Dedifferentiated amniotic fluid mesenchymal stem cell (primary cell): ENCODE data around the gene CDK18.
"Not testable (repeated sequence)": the region's sequence is repeated elsewhere in the genome, so short reads cannot be mapped to it uniquely, and the experiment has no call there.

ENCODE experiments used
- DNase-seq: peaks from one replicate; pipeline ENCODE4 v3.0.0-alpha.2; 2016; ENCODE audit errors: extremely low spot score

The CDK18 gene

DNA sequence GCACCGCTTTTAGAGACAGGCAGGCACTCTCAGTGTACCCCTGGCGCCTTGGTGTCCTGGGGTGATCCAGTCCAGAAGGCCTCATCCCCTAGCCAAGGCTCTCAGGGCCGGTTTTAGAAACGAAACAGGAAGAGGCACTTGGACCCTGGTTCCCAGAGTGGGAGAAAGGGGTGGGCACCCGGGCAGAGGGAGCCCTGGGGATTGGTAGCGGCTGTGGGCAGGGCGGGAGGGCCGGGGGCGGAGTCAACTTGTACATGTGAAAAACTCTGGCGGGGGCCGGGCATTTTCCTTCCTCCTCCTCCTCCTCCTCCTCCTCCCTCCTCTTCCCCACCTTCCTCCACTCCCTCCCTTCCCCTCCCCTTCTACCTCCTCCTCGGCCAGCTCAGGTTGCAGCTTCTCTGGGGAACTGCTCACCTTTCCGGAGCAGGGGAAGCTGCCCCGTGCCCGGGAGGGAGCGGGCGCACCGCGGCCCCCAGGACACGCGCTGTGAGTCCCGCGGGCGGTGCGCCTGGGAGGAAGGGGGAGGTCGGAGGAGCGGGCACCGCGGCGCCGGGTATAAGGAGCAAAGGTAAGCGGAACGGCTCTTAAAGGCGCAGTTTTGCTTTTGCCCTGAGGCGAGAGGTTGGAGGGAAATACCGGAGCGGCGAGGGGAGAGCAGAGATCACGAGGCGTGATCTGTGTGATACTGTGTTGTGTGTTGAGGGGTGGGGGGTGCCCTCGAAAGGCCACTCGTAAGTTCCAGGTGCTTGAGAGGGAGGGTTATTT, at the start of gene CDK18:
TSS of gene CDK18 (plus strand) at position 359 of the 765 bp plus-strand sequence. CDS start 18,499 bp downstream, outside the sequence.
- DNase-seq, result no peak

DNA sequence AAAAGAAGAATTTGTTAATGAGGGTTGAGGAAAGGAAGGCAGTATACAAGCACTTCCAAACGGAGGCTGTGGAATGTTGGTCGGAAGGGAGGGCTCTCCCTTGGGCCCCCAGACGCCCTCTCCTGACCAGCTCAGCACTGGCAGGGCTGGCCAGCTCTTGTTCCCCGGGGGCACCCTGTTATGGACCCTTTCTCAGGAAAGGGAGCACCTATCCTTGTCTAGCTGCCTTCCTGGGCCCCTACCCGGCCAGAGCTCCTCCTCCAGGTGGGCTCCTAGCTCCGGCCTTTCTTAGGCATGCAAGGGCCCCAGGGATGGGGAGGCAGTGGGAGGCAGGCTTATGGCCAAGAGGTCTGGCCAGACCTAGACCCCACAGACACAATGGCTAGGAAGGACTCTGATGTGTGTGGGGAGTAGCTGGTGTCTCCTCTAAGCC, 49.5 kb upstream of the CDK18 start:
- DNase-seq, result no peak

DNA sequence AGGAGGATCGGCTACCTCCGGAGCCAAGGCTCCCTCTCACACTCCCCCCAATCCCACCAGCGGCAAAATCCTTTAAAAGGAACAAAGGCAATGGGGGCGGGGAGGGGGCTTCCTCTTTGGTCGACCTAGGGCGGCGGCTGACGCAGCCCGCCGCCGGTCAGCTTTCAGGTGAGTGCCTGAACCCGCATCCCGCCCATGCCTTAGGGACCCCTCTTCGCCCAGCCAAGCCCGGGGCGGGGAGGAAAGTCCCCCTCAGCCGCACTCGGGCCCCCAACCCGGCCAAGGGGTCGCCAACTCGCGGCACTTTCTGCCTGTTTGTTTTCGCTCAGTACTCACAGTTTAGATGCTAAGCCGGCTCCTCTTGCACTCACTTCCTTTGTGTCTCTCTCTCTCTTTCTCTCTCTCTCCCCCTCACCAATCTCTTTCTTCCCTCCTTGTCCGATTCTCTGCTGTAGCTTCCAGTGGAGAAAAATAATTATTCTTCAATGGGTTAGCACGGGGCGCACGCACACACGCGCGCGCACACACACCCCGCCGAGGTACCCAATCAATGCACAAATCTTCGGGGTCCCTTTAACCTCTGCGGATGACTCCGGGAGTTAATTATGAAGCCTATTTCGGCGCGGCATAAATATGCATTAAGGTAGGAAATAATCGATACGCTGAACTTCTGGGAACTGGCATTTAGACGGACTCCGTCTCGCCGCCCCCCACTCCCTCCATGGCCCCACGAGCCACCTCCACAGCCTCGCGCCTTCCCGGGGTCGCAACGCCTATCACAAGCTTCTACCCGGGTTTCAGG, 48.7 kb upstream of the CDK18 start, which contains the start of gene BLACAT1:
TSS of gene BLACAT1 (minus strand) at position 465 of the 802 bp plus-strand sequence.
- DNase-seq, result no peak

DNA sequence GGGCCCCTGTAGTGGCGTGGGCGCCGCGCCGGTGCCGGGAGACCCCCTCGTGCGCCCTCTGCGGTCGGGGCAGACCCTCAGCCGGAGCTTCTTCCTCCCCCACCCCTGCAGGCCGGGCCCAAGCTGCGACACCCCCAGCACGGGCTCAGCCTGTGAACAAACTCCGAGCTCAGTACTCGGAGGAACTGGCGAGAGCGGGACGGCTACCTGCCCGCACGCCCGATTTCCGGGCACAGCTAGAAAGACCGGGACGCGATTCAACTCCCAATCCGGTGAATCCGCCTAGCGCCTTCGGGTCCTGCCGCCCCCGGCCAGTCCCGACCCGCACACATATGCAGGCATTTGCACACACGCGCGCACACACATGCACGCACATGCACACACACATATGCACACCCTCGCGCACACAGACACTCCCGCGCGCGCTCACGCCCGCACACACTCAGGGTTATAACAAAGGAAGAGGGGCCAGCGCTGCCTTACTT, 48.0 kb upstream of the CDK18 start:
- DNase-seq, result no peak

DNA sequence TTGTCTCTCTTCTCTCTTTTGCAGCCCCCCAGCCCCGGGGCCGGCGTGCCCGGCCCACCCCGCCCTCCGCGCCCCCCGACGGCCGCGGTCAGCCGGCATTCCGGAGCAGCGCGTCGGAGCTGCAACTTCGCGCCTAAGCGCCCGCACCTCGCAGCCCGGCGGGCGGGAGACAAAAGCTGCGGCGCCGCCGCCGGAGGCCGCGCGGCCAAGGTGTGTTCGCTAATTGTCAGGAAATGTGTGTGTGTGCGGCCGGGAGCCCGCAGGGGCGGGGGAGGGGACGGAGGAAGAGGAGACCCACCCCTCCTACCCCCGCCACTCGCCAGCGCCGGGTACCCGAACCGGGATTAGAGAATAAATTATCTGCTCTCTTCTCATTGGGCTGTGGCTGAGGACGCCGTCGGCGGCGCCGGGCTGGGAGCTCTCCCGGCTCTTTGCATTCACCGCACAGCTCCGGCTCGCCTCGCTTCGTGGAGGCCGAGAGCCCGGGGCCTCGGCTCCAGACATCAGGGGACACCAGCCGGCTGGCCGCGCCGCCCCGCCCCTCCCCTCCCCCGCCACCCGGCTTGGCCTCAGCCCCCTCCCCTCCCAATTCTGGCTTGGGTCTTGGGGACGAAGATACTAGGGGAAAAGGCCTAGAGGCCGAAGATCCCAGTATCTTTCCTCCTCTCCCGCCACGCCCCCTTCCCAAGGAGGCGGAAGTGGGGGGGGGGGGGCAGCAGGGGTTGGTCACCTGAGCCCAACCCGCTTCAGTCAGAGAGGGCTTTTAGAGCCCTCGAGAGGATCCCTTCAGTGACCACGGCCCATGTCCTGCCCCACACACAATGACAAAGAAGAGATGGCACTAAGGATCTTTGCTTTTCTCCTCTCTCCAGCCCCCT, 47.4 kb upstream of the CDK18 start:
- DNase-seq, result no peak

DNA sequence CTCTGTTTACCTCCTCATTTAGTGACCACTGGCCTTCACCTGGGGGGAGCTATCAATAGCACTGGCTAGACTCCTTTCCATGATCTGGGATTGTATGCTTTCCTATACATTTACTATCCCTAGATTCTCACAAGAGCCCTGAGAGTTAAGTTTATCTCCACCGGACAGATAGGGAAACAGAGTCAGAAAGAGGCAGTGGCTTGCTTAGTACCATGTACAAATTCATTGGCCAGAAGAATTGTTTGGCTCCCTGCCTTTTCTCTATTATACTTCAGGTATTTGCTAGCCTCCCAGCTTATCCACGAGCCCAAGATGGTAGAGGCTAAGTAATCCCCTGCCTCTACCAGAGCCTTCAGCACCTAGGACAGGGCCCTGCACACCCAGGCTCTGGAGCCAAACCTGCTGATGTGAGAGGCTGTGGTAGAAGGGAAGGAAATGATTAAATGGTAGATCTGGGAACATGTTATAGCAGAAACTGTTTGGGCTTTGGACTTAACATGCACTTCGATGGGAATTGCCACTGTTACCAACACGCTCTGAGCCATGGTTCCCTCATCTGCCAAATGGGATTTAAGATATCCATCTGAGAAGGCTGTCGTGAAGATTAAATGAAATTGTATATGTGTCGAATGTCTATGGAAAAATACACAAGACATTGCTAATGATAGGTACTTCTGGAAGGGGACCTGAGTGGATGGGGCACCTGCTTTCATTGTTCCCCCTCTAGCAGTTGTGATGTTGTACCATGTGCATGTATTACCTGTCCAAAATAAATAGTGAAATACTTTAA, 45.5 kb upstream of the CDK18 start:
- no peak for DNase-seq

DNA sequence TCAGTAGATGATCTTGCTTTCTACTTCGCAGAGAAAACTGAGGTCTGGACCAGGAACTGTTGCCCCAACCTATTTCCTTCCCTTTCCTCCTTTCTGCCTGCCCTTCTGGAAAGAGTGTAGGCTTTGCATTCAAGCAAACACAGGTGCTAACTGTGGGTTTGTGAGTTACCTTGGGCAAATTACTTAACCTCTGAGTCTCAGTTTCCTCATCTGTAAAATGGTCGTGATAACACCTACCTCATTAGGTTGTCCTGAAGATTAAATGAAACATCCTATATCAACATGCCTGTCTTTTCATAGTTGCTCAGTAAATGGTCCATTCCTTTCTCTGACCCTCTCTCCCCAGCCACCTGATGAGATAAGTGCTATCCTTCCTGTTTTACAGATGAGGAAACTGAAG, 39.1 kb upstream of the CDK18 start:
- no peak for DNase-seq

DNA sequence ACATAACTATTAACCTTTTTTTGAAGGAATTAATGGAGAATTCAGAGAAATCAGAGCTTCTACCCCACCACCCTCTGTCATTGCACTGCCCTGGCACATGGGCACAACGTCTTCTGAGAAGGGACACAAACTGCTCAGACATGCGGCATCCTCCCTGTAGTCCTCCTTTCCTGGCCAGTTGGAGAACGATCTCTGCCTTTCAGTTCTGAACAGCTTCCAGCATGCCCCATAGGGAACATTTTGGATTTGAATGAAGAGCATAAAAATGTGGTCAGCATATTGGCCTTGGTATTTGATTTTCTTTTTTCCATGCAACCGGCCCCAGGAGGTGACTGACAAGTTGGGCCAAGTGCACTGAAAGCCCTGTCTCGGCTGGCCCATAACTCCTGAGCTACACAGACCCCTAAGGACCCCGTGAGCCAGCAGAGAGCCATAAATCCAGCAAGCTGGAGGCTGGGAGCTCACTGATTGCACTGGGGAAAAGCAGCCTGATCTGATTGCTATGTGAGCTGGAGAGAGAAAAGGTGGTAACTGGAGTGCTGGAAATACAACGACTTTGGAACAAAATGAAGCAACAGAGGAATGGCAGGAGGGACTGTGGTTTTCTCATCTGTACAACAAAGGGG, 37.8 kb upstream of the CDK18 start:
- no peak for DNase-seq

DNA sequence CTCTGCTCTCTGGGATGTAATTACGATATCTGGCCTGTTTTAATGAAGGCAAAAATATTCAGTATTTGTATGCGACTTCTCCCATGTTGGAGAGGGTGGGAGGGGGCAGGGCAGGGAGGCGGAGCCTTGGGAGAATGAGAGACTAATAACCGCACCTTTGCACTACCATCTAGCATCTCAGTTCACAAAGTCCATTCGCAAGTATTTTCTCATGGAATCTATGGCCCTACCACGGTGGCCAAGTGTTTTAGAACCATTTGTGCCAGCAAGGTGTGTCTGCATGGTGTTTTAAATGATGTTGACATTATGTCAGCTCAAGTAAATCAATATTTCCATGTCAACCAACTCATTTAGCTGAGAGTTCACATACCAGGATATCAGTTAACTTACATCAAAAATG, 34.3 kb upstream of the CDK18 start:
- no peak for DNase-seq

DNA sequence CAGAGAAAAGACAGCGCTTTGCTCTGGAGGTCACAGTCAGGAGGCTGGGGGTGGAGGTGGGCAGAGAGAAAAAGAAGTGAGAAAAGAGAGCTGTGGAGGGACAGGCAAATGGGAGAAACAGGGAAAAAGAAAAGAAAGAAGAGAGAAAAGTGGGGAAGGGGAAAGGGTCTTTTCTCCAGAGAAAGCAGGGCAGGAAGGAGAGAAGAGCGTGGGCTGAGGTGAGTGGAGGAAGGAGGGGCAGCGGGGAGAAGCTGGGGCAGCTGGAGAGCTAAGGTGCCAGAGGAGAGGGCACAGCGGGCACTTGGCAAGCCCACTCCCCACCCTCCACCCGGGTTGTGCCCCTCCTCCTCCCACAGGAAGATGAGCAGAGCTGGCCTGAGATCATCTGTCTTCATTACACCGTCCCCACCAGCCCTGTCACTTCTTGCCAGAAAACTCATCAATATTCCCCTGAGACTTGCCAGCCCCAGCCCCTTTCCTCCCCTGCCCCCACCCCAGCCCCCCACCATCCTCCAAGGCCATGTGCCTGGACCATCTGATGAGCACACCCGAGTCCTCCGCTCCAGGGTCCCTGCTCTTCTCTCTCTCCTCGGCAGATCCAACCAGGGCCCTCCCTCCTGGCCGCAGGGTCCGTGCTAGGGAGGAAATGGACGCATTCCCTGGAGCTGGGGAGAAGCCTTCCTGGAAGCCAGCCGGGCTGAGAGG, 31.6 kb upstream of the CDK18 start:
- no peak for DNase-seq

DNA sequence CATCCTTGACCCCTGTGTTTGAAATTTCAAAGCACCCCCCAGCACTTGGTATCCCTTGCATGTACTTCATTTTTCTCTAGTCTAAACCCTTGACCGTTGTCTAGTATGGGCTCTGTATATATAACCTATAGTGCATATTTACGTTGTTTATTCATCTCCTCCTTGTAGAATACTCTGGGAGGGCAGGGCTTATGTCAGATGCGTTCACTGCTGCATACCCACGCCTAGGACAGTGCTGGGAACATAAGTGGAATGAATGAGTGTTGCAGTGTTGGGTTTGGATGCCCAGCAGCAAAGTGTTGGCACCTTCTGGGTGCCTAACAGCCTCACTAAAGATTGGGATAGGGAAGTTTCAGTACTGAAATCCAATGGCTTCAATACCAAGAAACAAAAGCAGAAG, 31.0 kb upstream of the CDK18 start:
- DNase-seq, result no peak

DNA sequence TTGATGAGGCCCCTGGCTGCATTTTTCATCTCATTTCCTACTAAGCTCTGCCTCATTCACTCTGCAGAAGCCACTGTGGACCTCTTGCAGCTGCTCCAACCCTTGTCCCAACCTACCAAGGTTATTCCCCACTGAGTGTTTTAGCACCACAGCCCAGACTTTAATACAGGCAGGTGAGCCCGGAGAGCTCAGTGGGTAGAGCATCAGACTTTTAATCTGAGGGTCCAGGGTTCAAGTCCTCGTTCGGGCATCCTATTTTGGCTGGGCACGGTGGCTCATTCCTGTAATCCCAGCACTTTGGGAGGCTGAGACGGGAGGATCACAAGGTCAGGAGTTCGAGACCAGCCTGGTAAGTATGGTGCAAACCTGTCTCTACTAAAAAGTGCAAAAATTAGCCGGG, 30.5 kb upstream of the CDK18 start:
- no peak for DNase-seq

DNA sequence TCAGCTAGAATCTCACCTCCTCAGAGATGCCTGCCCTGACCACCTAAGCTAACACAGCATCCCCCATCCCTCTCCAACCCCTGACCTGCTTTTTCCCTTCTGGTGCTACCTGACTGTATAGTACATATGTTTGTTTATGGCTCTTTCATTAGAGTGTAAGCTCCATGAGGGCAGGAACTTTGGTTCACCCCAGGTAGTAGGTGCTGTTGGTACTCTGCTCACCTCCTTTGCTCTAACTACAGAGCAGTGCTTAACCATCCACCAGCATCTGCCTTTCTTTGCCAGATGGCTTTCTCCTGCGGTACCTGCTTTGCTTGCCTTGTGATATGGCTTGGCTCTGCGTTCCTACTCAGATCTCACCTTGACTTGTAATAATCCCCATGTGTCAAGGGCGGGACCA, 29.9 kb upstream of the CDK18 start:
- DNase-seq, result no peak

DNA sequence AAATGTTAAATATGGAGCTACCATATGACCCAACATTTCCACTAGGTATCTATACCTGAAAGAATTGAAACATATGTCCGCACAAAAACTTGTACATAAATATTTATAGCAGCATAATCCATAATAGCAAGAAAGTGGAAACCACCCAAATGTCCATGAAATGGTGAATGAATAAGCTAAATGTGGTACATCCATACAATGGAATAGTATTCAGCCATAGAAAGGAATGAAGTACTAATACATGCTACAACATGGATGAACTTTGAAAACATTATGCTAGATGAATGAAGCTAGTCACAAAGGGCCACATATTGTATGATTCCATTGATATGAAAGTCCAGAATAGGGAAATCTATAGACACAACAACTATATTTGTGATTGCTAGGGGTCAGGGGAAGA, 28.6 kb upstream of the CDK18 start:
- no peak for DNase-seq

DNA sequence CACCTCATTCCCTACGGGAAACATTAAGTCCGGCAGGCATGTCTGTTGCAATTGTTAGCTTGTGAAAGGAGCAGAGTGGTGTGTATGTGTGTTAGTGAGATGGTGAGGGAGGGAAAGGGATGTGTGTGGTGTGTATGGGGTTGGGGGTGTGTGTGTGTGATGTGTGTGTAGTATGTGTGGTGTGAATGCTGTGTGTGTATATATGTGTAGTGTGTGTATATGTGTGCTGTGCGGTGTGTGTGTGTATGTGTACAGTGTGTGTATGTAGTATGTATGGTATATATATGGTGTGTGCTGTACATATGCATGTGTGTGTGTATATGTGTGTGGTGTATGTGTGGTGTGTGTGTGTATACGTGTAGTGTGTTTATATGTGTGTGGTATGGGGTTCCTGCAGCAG, 27.8 kb upstream of the CDK18 start:
- DNase-seq, result no peak

DNA sequence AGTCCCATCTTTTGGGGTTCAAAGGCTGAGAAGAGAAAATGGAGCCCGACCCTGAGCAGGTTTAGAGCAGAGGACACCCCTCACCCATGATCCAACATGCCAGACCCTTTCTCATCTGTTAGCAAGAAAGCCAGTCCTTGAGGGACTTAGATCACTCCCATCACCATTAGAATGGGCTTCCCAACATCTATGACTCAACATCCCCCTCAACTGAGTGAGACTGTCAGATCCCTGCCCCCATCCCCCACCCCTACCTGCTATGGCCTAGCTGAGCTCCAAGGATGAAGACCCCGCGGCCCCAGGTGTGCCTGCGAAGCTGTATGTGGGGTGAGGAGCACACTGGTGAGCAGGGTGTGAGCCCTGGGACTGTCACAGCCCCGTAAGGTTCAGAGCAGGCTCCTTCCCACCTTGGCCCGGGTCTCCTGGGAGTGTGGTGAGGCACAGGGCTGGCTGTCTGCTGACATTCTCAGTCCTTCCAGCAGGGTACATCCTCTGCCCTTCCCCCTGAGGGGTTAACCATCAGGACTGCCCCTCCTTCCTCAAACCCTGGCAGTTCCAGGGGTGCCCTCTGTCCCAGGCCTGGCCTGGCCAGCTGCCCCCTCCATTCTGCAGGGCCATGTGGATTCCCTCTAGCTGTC, 27.2 kb upstream of the CDK18 start:
- no peak for DNase-seq

DNA sequence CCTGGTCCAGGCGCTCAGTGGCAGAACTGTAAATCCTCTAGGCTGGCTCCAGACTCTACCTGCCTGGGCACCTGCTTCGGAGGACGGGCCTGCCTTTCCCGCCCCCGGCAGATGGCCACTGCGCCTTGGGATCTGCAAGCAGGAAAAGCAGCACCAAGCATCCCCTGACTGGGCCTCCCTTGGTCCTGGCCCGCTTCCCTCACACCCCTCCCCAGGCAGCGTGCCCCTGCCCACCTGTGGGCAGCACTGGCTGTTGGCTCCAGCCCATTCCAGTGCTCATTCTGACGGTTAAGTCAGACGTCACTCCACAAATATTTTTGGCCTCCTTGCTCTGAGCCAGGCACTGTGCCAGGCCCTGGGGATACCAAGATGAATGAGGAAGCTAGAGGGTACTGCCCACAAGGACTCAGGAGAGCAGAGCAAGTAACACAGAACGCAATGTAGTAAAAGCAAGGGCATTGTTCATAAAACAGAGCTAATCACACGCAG, 26.7 kb upstream of the CDK18 start:
- DNase-seq, result peak; percentile 89

DNA sequence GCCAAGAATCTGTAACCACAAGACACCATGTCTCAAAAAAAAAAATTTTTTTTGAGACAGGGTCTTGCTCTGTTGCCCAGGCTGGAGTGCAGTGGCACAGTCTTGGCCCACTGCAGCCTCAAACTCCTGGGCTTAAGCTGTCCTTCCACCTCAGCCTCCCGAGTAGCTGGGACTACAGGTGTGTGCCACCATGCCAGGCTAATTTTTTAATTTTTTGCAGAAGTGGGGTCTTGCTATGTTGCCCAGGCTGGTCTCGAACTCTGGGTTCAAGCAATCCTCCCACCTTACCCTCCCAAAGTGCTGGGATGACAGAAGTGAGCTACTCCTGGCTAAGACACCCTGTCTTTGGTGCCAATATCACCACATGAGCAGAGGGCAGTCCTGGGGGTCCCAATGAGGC, 25.5 kb upstream of the CDK18 start:
- not testable (repeated sequence) for DNase-seq

DNA sequence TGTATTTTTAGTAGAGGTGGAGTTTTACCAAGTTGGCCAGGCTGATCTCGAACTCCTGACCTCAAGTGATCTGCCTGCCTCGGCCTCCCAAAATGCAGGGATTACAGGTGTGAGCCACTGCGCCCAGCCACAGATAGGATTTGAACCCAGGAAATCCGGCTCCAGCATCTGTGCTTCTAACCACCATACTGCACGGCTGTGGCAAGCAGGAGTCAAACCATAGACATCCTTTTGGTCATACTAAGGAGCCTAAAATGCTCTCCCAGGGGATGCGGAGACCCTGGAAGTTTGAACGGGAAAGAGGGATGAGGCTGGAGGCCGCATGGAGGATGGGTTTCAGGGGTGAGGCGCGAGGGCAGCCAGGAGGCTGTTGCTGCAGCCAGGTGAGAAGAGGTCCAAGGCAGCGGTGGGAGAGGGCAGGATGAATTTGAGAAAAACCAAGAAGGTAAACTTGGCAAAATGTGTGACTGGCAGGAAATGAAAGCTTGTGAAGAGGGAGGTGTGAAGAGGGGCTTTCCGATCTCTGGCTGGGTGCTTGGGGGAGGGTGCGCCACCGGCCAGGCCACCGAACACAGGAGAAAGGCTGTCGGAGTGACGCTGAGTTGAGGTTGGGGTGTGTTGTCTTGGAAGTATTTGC, 24.0 kb upstream of the CDK18 start:
- no peak for DNase-seq
